ENCODE results near the gene OSBPL2.

OSBPL2 gene

GRCh38 chr20:62329389-62330377 is 91.4 kb downstream of the OSBPL2 start:
- DNase-seq = no peak

DNA sequence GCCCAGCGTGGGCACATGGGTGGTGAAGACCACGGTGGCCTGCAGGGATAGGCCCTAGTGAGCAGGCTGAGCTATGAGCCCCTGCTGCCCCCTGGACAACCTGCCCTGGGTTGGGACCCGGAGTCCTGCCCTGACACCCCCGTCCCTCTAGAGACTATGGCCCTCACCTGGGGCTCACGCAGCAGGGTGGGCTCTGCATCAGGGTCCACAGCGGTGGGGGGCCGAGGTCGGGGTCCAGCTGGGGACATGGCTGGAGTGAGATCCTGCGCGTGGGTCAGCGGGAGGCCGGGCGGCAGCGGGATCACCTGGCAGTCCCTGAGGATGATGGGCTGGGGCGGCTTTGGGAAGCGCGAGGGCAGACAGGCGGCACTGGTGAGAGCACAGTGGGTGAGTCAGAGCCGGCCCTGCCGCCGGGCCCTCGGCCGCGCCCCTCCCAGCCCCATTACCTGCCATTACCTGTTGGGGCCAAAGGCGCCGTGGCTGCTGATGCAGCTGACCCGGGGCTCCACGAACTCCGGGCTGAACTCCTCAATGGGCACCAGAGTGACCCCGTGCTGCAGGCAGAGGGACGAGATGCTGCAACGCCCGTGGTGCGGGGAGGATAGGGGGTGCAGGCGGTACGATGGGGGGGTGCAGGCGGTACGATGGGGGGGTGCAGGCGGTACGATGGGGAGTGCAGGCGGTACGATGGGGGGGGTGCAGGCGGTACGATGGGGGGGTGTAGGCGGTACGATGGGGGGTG is 92.4 kb downstream of the OSBPL2 start:
- DNase-seq = no peak

DNA sequence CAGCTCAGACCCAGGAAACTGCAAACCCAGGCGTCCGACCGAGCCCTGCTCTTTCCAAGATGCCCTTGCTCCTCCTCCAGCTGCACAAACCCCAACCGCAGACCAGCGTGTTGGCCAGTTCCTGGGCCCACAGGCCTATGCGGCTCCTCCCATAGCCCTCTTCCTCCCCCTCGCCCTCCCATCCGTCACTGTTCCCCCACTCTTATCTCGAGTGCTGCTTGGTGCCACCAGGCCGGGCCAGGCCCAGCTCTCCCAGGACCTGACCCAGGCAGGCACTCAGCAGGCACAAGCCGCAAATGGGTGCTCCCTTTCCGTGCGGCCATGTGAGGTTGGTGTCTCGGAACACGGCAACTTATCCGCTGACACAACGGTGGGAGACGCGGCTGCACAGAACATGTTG is 93.0 kb downstream of the OSBPL2 start:
- DNase-seq = no peak

DNA sequence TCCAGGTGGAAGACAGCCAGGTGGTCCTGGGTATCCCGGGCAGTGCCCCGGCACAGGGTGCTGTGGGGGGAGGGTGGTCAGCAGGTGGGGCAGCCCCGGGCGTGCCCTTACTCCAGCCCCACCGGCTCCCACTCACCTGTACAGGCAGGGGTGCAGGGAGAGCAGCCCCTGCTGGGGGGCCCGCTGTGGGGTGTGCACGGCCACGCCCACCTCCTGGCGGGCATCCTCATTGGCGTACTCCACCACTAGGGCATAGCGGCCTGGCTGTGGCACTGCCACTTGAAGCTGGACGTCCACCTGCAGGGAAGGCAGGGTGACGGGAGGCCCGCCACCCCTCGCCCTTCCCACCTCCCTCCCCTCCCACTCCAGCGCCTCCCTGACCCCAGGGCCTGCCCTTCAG is 94.1 kb downstream of the OSBPL2 start:
- DNase-seq = no peak

- DNase-seq = no peak
Observed at GRCh38 chr20:62332989-62333819, 94.9 kb downstream of the OSBPL2 start.

DNA sequence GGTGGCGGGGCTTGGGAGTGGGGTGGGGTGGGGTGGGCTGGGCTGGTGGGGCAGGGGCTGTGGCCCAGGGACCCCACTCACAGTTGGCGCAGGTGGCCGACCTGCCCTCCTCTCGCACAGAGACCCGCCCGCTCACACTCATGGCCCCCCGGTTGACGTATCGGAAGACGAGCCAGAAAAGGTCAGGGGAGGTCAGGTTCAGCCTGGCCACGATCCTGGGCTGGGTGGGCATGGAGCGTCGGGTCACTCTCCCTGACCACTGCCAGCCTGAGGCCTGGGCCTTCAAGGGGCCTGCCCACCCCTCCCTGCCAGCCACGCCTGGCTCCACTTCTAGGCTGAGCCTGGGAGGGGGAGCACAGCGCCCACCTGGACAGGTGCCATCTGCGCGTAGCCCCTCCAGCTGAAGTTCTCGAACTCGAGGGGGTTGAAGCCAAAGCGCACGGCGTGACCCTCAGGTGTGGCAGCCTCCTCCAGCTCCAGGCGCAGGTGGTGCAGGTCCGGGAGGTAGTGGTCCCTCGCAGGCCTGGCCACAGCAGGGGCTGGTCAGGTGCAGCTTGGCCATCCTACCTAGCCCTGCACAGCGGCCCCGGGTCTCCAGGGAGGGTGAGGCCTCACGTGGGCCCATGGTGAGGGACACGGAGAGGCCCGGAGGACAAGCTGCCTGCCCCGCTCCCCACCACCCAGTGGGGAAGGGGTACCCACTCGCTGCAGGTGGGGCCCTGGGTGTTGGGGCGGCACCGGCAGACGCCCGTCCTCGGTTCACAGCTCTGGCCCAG is 95.7 kb downstream of the OSBPL2 start:
- no peak for DNase-seq

GRCh38 chr20:62334881-62335280 is 96.6 kb downstream of the OSBPL2 start:
- DNase-seq = no peak

DNA sequence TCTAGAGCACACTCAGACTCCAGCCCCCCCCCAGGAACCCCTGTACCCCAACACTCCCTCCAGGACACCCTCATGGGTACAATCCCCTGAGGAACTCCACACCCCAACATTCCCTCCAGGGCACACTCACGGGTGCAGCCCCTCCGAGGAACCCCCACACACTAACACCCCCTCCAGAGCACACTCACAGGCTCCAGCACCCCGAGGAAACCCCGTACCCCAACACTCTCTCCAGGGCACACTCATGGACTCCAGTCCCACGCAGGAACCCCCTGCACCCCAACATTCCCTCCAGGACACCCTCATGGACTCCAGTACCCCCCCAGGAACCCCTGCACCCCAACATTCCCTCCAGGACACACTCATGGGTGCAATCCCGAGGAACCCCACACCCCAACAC is 97.2 kb downstream of the OSBPL2 start:
- DNase-seq = no peak

GRCh38 chr20:62336329-62336728 is 98.0 kb downstream of the OSBPL2 start:
- no peak for DNase-seq

GRCh38 chr20:62336775-62337557 is 98.6 kb downstream of the OSBPL2 start:
- DNase-seq = no peak

DNA sequence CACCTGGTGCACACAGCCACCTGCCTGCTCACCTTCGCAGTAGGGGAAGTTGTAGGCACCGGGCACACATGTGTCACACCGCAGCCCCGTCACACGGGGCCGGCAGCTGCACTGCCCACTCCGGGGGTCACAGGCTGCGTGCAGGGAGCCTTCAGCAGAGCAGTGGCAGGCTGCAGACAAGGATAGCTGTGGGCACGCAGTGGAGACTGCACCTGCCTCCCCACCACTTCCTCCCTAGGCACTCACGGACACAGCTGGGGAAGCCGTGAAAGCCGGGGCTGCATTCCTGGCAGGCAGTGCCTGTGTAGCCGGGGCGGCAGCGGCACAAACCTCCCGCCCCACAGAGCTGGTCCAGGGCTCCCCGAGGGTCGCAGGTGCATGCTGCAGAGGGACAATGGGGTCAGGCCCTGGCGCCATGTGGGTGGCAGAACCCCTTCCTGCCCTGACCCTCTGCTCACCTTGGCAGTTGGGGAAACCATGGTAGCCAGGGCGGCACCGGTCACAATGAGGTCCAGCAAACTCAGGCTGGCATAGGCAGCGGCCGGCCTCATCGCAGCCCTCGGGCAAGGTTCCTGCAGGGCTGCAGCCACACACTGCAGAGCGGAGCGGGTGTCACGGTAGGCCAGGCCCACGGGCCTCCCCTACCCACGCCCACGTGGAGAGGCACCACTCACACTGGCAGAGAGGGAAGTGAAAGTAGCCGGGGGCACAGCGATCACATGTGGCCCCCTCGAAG is 99.4 kb downstream of the OSBPL2 start:
- no peak for DNase-seq

GRCh38 chr20:62338294-62338620 is 99.9 kb downstream of the OSBPL2 start:
- DNase-seq = no peak

GRCh38 chr20:62339647-62340062 is 101.3 kb downstream of the OSBPL2 start:
- no peak for DNase-seq

- no peak for DNase-seq
Observed at GRCh38 chr20:62342910-62343309, 104.6 kb downstream of the OSBPL2 start.

DNA sequence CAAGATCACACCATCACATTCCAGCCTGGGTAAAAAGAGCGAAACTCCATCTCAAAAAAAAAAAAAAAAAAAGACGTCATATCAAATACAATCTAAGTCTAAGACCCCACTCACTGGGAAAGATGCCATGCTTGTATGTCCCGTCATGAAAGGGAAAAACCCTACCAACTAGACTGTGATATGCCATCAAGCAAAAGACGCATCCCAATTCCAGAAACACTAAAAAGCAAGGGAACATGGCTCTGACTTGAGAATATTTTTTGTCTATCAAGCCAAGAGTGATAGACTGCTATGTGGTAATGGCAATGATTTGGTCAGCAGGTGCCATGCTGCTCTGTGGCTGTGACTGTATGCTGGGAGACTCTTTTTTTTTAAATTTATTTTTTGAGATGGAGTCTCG is 105.8 kb downstream of the OSBPL2 start:
- no peak for DNase-seq

DNA sequence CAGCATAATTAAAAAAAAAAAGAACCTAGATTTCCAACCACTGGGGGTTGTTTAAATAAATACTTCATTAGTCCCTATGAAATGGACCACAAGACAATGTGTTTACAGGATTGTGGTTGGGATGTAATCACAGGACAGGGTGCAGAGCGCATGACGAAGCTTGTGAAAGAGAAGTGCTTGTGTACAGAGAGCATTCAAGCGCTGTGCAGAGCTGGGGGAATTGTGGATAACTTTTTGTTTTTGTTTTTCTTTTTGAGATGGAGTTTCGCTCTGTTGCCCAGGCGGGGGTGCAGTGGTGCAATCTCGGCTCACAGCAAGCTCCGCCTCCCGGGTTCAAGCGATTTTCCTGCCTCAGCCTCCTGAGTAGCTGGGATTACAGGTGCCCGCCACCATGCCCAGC is 106.5 kb downstream of the OSBPL2 start:
- no peak for DNase-seq

All from CD4-positive, alpha-beta T cell treated with Interleukin-6 for 4 hours (primary cell).